Measurements from ENCODE around the gene NMNAT3.

Gene NMNAT3

GRCh38 chr3:139689122-139689521 lies 11.3 kb upstream of the NMNAT3 start:
- H3K4me1 ChIP-seq (ENCODE audit: insufficient read depth, insufficient read length) = peaks cover 4% of the 10 kb centered on the region
- no peak overlapping the region for H3K9ac ChIP-seq (ENCODE audit: insufficient read length, low read depth)
- H3K36me3 ChIP-seq (ENCODE audit: insufficient read depth, insufficient read length, low read length) = no peaks in the 10 kb centered on the region
- DNase-seq (ENCODE audit: low read depth, low spot score) = no peak
- H3K4me3 ChIP-seq (ENCODE audit: insufficient read length, low read depth) = no peak overlapping the region
- TF ChIP-seq SUZ12 (IDR thresholded peaks at IDR 0.05; ENCODE audit: extremely low read depth, insufficient read depth, insufficient read length) = no peak
- no peak for TF ChIP-seq YY1 (IDR thresholded peaks at IDR 0.05; ENCODE audit: insufficient read depth, insufficient read length)
- TF ChIP-seq ZNF274 (IDR thresholded peaks at IDR 0.05; ENCODE audit: low read depth, low read length) = no peak
- H3K9me3 ChIP-seq (ENCODE audit: insufficient read depth, low read length) = no peaks in the 10 kb centered on the region
- peaks cover 4% of the 10 kb centered on the region for H3K27me3 ChIP-seq (ENCODE audit: insufficient read depth, insufficient read length)

GRCh38 chr3:139687431-139687830 lies 9.7 kb upstream of the NMNAT3 start:
- no peak for TF ChIP-seq SUZ12 (IDR thresholded peaks at IDR 0.05; ENCODE audit: extremely low read depth, insufficient read depth, insufficient read length)
- TF ChIP-seq ZNF274 (IDR thresholded peaks at IDR 0.05; ENCODE audit: low read depth, low read length) = no peak
- no peak for TF ChIP-seq YY1 (IDR thresholded peaks at IDR 0.05; ENCODE audit: insufficient read depth, insufficient read length)
- H3K4me3 ChIP-seq (ENCODE audit: insufficient read length, low read depth) = no peak overlapping the region
- H3K9me3 ChIP-seq (ENCODE audit: insufficient read depth, low read length) = no peaks in the 10 kb centered on the region
- H3K9ac ChIP-seq (ENCODE audit: insufficient read length, low read depth) = no peak overlapping the region
- H3K27me3 ChIP-seq (ENCODE audit: insufficient read depth, insufficient read length) = peaks cover 4% of the 10 kb centered on the region
- peaks cover 4% of the 10 kb centered on the region for H3K4me1 ChIP-seq (ENCODE audit: insufficient read depth, insufficient read length)
- no peak for DNase-seq (ENCODE audit: low read depth, low spot score)
- no peaks in the 10 kb centered on the region for H3K36me3 ChIP-seq (ENCODE audit: insufficient read depth, insufficient read length, low read length)

- no peaks in the 10 kb centered on the region for H3K36me3 ChIP-seq (ENCODE audit: insufficient read depth, insufficient read length, low read length)
These were observed 8.9 kb upstream of the NMNAT3 start for GRCh38 chr3:139686624-139687023.

GRCh38 chr3:139686206-139686605 lies 8.4 kb upstream of the NMNAT3 start:
- Histone ChIP-seq H3K4me3 (ENCODE audit: insufficient read length, low read depth) (no peak overlapping the region), H3K27me3 (ENCODE audit: insufficient read depth, insufficient read length) (peaks cover 4% of the 10 kb centered on the region), H3K36me3 (ENCODE audit: insufficient read depth, insufficient read length, low read length) (no peaks in the 10 kb centered on the region), H3K9me3 (ENCODE audit: insufficient read depth, low read length) (no peaks in the 10 kb centered on the region), H3K4me1 (ENCODE audit: insufficient read depth, insufficient read length) (peaks cover 4% of the 10 kb centered on the region), H3K9ac (ENCODE audit: insufficient read length, low read depth) (no peak overlapping the region)
- DNase-seq (ENCODE audit: low read depth, low spot score) = no peak
- no peak for TF ChIP-seq ZNF274 (IDR thresholded peaks at IDR 0.05; ENCODE audit: low read depth, low read length)
- TF ChIP-seq SUZ12 (IDR thresholded peaks at IDR 0.05; ENCODE audit: extremely low read depth, insufficient read depth, insufficient read length) = no peak
- TF ChIP-seq YY1 (IDR thresholded peaks at IDR 0.05; ENCODE audit: insufficient read depth, insufficient read length) = no peak

More at GRCh38 chr3:139686624-139687023, 8.9 kb upstream of the NMNAT3 start:
- TF ChIP-seq ZNF274 (IDR thresholded peaks at IDR 0.05; ENCODE audit: low read depth, low read length) = no peak
- TF ChIP-seq SUZ12 (IDR thresholded peaks at IDR 0.05; ENCODE audit: extremely low read depth, insufficient read depth, insufficient read length) = no peak
- TF ChIP-seq YY1 (IDR thresholded peaks at IDR 0.05; ENCODE audit: insufficient read depth, insufficient read length) = no peak
- H3K27me3 ChIP-seq (ENCODE audit: insufficient read depth, insufficient read length) = peaks cover 4% of the 10 kb centered on the region
- H3K9ac ChIP-seq (ENCODE audit: insufficient read length, low read depth) = no peak overlapping the region
- H3K9me3 ChIP-seq (ENCODE audit: insufficient read depth, low read length) = no peaks in the 10 kb centered on the region
- H3K4me1 ChIP-seq (ENCODE audit: insufficient read depth, insufficient read length) = peaks cover 4% of the 10 kb centered on the region
- no peak overlapping the region for H3K4me3 ChIP-seq (ENCODE audit: insufficient read length, low read depth)
- no peak for DNase-seq (ENCODE audit: low read depth, low spot score)

GRCh38 chr3:139679220-139679775 lies 1.5 kb upstream of the NMNAT3 start:
- Histone ChIP-seq H3K36me3 (ENCODE audit: insufficient read depth, insufficient read length, low read length) (no peaks in the 10 kb centered on the region), H3K9me3 (ENCODE audit: insufficient read depth, low read length) (no peaks in the 10 kb centered on the region), H3K4me3 (ENCODE audit: insufficient read length, low read depth) (no peak overlapping the region), H3K9ac (ENCODE audit: insufficient read length, low read depth) (no peak overlapping the region), H3K4me1 (ENCODE audit: insufficient read depth, insufficient read length) (peaks cover 3% of the 10 kb centered on the region), H3K27me3 (ENCODE audit: insufficient read depth, insufficient read length) (peaks cover 33% of the 10 kb centered on the region)
- TF ChIP-seq ZNF274 (IDR thresholded peaks at IDR 0.05; ENCODE audit: low read depth, low read length) (no peak), SUZ12 (IDR thresholded peaks at IDR 0.05; ENCODE audit: extremely low read depth, insufficient read depth, insufficient read length) (no peak), YY1 (IDR thresholded peaks at IDR 0.05; ENCODE audit: insufficient read depth, insufficient read length) (no peak)
- DNase-seq (ENCODE audit: low read depth, low spot score) = no peak

- no peak for TF ChIP-seq ZNF274 (IDR thresholded peaks at IDR 0.05; ENCODE audit: low read depth, low read length)
- TF ChIP-seq SUZ12 (IDR thresholded peaks at IDR 0.05; ENCODE audit: extremely low read depth, insufficient read depth, insufficient read length) = no peak
- TF ChIP-seq YY1 (IDR thresholded peaks at IDR 0.05; ENCODE audit: insufficient read depth, insufficient read length) = no peak
- H3K9ac ChIP-seq (ENCODE audit: insufficient read length, low read depth) = peak overlapping the region; percentile 70
- no peaks in the 10 kb centered on the region for H3K9me3 ChIP-seq (ENCODE audit: insufficient read depth, low read length)
- H3K4me3 ChIP-seq (ENCODE audit: insufficient read length, low read depth) = peak overlapping the region; percentile 54
- peaks cover 58% of the 10 kb centered on the region for H3K27me3 ChIP-seq (ENCODE audit: insufficient read depth, insufficient read length)
- peaks cover 3% of the 10 kb centered on the region for H3K4me1 ChIP-seq (ENCODE audit: insufficient read depth, insufficient read length)
- DNase-seq (ENCODE audit: low read depth, low spot score) = no peak
- H3K36me3 ChIP-seq (ENCODE audit: insufficient read depth, insufficient read length, low read length) = no peaks in the 10 kb centered on the region
These were observed 962 bp downstream of the NMNAT3 start for GRCh38 chr3:139676632-139677387.

GRCh38 chr3:139676108-139676507 lies 1.7 kb downstream of the NMNAT3 start:
- Histone ChIP-seq H3K4me1 (ENCODE audit: insufficient read depth, insufficient read length) (peaks cover 3% of the 10 kb centered on the region), H3K27me3 (ENCODE audit: insufficient read depth, insufficient read length) (peaks cover 58% of the 10 kb centered on the region), H3K4me3 (ENCODE audit: insufficient read length, low read depth) (no peak overlapping the region), H3K36me3 (ENCODE audit: insufficient read depth, insufficient read length, low read length) (no peaks in the 10 kb centered on the region), H3K9ac (ENCODE audit: insufficient read length, low read depth) (no peak overlapping the region), H3K9me3 (ENCODE audit: insufficient read depth, low read length) (no peaks in the 10 kb centered on the region)
- DNase-seq (ENCODE audit: low read depth, low spot score) = no peak
- TF ChIP-seq YY1 (IDR thresholded peaks at IDR 0.05; ENCODE audit: insufficient read depth, insufficient read length) = no peak
- no peak for TF ChIP-seq ZNF274 (IDR thresholded peaks at IDR 0.05; ENCODE audit: low read depth, low read length)
- TF ChIP-seq SUZ12 (IDR thresholded peaks at IDR 0.05; ENCODE audit: extremely low read depth, insufficient read depth, insufficient read length) = no peak
